HG02571 (cell line): ENCODE data around the gene TEX261.
"Not testable (repeated sequence)": the region's sequence is repeated elsewhere in the genome, so short reads cannot be mapped to it uniquely, and the experiment has no call there.

Source experiments
- ATAC-seq: cut with Tn5 transposase; IDR thresholded peaks from one replicate; pipeline ENCODE4 v1.9.1; 2021; ENCODE audit warnings: mild to moderate bottlenecking, moderate library complexity; ENCODE audit not compliant: unreplicated experiment

The TEX261 gene

DNA sequence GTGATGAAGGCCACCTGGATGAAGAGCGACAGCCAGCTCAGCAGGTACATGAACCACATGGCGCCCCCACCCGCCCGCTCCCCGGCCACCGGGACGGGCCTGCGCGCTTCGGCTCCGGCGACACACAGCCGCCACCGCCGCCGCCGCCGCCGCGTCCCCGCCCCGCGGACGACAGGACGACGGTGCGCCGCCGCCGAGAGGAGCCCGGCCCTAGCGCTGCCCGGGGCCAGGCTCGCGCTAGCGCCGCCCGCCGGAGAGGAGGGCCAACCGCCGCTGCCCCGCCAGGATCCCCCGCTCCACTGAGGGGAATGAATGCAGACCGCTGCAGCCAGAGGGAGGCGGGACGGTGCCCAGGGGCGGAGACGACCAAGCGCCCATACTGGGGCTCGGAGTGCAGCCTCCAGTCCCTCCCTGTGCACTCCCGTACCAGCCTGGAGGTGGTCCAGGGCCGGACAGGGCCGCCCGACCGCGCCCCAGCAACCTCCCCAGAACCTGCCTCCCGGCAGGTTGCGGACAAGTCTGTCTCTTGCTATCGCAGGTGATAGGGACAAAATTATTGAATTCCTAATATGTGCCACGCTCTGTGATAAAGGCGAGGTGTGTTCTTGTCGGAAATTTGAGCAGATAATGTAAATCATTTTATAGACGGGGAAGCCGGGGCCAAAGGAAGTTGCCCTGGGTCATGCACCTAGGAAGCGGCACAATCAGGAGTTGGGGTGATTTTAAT is at the start of gene TEX261:
Gene TEX261, minus strand, starts transcription at position 175 of the 727 bp plus-strand sequence. Its CDS starts 116 bp downstream, at position 59.
- ATAC-seq: peak; percentile 95

DNA sequence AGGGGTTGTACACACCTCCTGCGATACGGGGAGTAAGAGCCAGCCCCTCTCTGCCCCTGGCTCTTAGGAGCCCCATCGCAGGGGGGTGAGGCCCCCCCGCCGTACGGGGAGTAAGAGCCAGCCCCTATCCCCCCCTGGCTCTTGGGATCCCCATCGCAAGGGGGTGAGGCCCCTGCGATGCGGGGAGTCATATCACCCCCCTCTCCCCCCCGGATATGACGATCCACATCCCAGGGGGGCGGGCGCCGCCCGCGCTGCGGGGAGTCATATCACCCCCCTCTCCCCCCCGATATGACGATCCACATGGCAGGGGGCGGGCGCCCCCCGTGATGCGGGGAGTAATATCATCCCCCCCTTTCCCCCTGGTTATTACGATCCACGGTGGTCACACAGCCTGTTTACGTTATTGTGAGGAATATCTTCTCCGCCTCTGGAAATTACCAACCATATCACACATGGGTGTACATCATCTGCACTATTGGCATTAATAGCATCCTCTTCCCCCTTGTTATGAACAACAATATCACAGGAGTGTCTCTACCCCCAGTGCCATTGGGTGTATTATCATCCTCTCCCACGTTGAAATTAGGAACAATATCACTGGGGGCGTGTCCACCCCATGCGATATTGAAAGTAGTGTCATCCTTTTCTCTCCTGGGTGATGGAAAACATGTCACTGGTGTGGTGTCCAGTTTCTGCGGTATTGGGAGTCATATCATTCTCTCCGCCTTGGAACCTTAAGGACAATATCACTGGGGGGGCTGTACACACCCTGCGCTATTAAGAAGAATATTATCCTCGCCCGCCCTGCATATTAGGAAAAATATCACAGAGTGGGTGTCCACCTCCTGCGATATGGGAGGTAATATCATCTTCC is 49.1 kb upstream of the TEX261 start:
- ATAC-seq: no peak

DNA sequence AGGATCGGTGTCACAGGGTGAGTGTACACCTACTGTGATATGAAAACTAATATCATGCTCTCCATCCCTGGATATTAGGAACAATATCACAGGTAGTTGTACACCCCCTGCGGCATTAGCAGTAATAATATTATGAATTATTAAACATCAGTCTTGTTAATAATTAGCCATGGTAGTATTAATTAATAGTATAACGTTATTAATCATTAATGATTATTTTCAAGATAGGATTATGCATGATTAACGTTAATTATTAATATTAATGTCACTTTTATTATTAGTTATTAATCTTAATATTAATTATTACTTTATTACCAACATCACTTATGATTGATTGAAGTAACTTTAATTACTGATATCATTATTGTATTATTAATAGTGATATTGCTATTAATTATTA is 47.6 kb upstream of the TEX261 start:
- no peak for ATAC-seq

DNA sequence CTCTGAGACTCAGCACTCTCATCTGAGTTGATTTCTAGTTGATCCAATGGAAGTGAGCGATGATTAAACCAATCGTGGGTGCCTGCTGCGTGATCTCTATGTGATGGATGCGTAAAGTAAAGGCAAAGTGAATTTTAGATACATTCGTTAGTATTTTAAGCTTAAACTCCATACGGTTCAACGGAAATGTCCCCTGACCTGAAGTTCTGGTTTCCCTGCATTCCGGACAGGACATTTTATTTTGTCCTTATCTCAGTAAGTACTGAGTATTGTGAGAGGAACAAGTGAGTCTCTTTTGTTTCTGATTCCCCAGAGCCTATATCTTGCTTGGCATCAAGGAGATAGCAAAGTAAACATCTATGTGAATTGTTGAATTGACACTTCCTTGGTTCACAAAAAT is 41.6 kb upstream of the TEX261 start:
- not testable (repeated sequence) for ATAC-seq

DNA sequence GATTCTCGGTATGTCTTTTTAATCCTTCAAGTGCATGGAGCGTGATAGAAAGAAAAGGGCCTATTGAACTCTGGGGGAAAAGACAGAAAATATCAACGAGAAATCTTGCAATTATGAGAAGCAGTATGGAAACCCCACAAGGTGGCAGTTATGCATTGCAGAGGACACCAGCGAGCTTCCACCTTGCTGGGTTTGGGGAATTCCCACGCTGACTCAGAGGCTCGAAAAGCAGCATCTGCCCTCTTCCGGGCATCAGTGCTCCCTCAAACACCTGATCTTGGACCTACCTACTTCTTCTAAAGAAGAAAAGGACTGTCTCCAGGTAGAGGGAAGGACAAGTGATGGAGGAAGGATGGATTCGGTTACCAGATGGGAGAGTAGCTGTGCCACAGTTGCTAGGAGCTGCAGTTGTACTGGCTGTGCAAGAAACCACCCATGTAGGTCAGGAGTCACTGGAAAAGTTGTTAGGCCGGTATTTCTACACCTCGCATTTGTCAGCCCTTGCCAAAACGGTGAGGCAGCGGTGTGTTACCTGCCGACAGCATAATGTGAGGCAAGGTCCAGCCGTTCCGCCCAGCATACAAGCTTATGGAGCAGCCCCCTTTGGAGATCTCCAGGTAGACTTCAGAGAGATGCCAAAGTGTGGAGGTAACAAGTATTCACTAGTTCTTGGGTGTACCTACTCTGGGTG is 29.0 kb upstream of the TEX261 start:
- not testable (repeated sequence) for ATAC-seq

DNA sequence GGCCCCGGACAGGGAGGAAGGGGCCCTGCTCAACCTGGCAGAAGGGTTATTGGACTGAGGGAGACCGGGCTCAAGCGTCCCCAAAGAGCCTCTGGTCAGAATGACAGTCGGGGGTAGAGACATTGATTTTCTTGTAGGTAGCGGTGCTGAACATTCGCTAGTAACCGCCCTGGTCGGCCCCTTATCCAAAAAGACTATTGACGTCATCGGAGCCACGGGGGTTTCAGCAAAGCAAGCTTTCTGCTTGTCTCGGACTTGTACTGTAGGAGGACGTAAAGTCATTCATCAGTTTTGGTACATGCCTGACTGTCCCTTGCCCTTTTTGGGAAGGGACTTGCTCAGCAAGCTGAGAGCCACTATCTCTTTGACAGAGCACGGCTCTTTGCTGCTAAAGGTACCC is 26.7 kb upstream of the TEX261 start:
- not testable (repeated sequence) for ATAC-seq

DNA sequence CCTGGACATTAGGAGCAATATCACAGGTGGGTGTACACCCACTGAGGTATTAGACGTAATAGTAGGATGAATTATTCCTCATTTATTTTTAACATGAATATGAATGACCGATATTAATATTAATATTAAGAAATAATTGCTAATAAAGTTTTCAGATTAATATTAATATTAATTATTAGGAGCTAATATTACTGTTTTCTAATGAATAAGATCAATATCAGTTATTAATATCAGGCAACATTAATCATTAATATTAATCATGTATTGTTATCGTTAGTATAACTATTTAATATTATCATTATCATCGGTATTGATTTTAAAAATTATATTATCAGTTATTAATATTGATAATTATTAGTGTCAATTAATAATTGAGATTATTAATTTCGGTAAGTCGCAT is 25.3 kb upstream of the TEX261 start:
- ATAC-seq: not testable (repeated sequence)

DNA sequence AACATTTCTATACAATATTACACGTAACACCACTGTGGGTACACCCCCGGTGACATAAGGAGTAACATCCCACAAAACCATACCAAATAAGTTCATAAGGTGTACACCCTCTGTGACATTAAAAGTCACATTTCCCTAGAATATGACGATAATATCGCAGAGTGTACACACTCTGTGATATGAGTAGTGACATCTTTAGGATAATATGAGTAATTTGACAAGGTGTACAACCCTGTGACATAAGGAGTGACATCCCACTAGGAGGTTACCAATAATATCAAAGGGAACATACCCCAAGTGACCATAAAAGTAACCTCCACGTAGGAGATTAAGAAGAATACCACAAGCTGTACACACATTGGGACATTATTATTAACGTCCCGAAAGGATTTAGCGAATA is 24.0 kb upstream of the TEX261 start:
- ATAC-seq: no peak

DNA sequence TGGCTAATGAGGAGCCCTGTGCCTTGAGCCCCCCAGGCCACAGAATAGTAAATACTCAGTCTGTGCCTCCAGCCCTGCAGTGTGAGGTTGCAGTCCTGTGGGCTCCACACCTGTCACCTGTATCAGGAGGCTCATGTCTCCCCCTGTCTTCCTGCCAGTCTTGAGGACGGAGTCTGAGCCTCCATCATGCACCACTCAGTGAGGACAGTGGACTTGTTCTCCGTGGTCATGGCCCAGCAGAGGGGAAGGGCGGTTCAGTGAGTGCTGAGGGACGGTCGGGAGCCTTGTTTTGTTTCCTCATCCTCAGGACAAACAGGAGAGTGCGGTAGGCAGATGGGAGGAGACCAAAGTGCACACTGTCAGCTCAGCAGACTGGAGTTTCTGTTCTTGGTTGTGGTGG is 17.1 kb upstream of the TEX261 start:
- ATAC-seq: not testable (repeated sequence)

DNA sequence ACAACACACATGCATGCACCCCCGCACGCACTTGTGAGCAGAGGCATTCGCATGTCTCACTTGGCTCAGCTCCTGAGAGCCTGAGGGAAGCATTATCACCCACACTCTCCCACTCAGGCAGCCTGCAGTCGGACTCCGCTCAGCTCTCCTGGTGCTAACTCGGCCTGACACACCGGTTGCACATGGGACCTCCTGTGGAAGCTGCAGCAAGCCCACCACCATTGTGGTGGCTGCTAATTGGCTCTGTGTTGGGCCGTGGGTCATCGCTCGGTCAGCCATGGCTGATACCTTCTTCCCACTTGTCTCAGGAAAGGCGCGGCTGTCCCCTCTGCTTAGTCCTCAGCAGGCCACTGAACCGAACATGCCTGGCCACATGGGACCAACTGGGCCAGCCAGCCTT is 13.7 kb upstream of the TEX261 start:
- ATAC-seq: no peak

DNA sequence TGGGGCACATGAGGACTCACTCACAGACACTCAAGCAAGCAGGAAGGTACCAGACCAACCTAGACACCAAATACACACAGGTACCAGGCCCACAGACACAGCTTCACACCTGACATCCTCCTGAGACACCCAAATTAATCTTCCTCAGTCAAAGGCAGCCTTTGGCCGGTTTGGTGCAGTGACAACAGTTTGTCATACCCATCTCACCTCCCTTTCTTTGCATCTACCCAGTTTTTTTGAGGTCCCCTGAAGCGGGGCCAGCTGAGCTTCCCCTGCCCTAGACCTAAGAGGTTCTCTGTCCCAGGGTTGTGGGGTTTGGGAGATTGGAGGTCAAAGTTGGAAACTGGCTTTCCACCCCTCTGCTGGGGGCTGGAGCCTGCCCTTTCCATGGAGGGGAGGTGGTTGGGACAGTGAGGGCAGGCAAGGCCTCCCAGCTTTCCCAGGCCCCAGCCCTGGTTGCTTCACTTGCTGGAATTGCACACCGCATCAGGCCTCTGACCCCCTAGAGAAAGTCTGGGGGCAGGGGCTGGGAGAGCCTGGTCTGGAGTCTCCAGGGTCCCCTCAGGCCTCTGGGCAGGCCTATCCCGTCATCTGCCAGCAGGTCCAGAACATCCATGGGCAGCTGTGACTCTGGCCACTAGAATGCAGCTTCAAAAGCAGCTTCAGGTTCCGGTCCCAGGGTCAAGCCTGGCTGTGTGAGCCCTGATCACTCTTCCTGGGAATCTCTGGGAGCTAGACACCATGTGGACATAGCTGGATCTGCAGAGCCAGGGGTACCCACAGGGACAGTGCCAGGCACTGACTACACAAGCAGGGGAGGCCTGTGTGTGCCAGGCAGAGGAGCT is 12.5 kb upstream of the TEX261 start:
- ATAC-seq: no peak

DNA sequence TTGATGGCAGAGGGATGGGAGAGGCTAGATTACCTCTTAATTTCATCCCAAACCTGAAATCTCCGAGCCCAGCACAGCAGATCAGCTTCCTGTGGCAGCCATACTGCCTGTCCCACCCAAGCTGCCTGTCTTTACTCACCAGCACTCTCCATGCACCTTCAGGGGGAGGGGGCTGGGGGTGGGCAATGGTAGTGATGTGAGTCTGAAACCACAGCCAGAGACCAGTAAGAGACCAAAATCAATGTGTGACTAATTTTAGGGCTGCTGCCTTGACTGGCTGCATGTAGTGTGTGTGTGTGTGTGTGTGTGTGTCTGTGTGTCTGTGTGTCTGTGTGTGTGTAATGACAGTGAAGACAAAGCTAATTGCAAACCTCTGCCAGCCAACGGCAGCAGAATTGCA is 11.7 kb upstream of the TEX261 start:
- no peak for ATAC-seq

DNA sequence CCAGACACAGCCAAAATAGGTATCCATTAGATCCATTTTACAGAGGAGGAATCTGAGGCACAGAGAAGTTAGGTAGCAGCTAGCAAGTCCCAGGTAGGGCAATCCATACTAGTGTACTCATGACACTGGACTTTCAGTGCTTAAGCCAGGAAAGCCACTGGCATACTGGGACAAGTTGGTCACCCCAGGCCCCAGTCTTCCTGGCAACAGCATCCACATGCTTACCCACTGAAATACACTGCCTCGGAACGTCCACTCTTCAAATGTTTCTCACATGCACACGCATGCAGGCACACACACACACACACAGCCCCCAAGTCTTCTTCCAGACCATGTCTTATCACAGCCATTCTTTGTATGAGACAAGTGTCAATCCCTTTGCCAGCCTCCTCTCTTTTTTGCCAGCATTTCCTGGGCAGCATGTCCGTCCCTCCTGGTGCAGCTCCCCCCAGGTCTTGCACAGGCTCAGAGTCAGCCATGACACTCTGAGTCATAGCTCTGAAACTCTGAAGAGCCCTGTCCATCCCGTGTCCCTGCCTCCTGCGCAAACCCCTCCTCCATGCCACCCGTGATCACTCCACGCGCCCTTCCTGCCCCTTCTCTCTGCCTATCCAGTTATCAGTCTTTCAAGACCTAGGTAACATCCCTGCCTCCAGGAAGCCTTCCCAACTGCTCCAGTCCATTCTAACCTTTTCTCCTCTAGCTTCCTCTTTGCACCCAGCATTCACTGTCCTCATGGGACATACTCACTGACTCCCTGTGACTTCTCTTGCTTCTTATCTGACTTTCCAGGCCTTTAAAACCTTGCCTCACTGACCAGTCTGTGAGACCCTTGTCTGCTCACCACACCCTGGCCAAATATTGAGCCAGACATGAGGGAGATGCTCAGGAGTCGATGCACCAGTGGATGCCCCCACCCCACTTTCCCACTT is 10.9 kb upstream of the TEX261 start:
- no peak for ATAC-seq

DNA sequence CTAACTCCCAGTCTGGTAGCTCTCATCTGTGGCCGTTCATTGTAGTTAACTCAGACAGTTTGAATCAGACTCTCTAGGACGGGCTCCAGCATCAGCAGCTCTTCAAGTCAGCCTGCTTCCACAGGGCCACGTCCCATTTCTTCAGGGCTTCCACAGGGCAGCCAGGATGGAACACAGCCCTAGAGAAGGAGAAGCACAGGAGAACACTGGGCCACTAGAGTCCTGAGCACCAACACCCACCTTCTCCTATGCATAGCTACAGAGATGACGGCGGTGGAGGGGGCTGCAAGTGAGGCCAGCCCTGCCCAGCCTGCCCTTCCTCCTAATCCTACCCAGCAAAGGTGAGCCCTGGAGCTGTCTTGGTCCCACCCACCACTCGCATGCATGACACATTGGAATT is 10.2 kb upstream of the TEX261 start:
- ATAC-seq: no peak

DNA sequence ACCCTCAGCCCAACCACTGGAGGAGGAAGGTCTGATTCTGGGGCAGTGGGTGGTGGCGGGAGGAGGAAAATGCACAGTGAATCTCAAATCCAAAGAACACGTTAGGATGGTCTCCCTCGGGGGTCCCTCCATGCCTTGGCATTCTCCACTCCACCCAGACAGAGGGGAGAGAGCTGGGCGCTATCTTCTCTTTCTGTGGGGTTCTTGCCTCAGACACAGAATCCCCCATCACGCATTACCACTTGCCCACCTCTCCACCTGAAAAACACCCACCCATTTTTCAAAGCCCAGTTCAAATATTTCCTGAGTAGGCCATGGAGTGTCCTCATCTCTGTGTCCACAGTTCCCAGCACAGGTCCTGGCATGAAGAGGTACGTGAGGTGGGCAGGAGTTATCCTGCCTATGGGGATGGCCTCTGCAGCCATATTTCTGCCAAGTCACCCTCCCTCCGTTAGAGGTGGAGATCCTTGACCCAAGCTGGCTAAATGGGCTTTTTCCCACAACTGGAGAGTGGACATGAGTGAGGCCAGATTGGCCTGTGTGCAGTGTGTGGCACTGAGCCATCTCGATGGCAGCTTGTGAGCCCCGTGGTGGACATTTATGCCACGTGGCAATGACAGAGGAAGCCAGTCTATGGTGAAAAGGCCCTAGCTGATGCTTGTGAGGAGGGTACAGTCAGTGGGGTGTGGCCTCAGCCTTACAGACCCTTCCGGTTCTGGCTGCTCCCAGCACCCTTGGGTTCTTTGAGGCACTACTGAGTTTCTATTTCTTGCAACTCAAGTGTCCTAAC is 9.5 kb upstream of the TEX261 start:
- no peak for ATAC-seq

DNA sequence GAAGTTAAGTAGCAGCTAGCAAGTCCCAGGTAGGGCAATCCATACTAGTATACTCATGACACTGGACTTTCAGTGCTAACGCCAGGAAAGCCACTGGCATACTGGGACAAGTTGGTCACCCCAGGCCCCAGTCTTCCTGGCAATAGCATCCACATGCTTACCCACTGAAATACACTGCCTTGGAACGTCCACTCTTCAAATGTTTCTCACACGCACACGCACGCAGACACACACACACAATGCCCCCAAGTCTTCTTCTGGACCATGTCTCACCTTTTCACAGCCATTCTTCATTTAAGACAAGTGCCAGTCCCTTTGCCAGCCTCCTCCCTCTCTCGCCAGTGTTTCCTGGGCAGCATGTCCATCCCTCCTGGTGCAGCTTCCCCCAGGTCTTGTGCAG is 8.7 kb upstream of the TEX261 start:
- no peak for ATAC-seq

DNA sequence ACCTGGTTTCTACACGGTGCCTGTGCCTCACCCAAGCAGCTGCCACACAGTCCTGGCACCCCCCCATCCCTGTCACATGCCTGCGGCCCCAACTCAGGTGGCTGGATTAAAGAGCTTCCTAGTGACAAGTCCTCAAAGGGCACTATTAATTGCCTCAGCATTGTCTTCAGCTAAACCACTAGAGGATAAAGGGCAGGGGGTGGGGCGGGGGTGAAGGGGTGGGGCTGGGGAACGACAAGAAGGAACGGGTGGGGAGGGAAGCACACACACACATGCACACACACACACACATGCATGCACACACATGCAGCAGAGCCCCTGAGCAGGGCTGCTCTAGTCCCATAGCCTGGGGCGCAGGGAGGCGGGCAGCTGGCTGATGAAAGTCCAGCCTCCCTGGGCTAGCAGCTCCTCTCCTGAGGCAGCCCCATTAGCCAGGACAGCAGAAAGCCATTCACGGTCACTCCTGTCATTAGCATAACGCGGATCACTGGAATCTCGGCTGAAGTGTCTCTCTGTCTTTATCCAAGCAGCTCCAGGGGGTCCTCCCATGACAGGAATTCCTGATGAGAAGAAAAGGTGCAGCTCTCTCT is 7.4 kb upstream of the TEX261 start:
- ATAC-seq: no peak

DNA sequence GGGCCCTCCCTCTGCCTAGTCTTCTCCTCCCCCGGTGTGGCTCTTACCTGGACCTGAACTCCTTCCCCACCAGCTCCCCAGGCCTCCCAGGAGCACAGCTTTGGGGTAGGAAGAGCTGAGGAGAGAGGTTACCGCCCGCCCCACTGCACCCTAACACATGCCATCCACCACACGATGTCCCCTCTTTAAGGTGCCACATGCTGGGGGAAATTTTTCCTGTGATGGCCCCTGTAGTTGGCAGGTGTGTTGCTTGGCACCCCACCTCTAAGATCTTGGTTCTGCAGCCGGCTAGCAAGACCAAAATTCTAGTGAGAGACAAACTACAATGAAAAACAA is 6.9 kb upstream of the TEX261 start:
- no peak for ATAC-seq
